ENCODE data around the gene DYRK3.

DNA sequence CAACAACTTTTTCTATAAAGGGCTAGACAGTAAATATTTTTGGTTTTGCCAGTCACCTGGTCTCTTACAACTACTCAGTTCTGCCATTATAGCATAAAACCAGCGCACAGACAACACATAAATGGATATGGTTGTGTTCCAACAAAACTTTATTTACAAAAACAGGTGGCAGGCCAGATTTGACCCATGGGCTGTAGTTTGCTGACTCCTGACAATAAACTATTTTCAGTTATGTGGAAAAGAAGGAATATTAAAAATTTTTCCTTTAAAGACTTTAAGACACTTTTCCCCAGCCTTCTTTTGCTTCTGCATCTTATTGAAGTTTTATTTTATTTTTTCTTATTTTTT, 39.0 kb upstream of the DYRK3 start:
- TF ChIP-seq, protein P1, sequence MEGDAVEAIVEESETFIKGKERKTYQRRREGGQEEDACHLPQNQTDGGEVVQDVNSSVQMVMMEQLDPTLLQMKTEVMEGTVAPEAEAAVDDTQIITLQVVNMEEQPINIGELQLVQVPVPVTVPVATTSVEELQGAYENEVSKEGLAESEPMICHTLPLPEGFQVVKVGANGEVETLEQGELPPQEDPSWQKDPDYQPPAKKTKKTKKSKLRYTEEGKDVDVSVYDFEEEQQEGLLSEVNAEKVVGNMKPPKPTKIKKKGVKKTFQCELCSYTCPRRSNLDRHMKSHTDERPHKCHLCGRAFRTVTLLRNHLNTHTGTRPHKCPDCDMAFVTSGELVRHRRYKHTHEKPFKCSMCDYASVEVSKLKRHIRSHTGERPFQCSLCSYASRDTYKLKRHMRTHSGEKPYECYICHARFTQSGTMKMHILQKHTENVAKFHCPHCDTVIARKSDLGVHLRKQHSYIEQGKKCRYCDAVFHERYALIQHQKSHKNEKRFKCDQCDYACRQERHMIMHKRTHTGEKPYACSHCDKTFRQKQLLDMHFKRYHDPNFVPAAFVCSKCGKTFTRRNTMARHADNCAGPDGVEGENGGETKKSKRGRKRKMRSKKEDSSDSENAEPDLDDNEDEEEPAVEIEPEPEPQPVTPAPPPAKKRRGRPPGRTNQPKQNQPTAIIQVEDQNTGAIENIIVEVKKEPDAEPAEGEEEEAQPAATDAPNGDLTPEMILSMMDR (IDR thresholded peaks at IDR 0.05; ENCODE audit: low read depth, low read length) = no peak
- TF ChIP-seq POLR2A (IDR thresholded peaks at IDR 0.05; ENCODE audit: extremely low read depth, insufficient read length) (no peak), MYC (IDR thresholded peaks at IDR 0.05; ENCODE audit: low read depth, low read length) (no peak)
- TF ChIP-seq, protein P2, sequence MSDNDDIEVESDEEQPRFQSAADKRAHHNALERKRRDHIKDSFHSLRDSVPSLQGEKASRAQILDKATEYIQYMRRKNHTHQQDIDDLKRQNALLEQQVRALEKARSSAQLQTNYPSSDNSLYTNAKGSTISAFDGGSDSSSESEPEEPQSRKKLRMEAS (IDR thresholded peaks at IDR 0.05; ENCODE audit: low read depth, low read length) = no peak

Data from NB4 (cell line).